HG03066 (cell line): ENCODE measurements around the gene LARP1B.
"Not testable (repeated sequence)": the region's sequence is repeated elsewhere in the genome, so short reads cannot be mapped to it uniquely, and the experiment has no call there.

Source experiments
- ATAC-seq: cut with Tn5 transposase; IDR thresholded peaks from one replicate; pipeline ENCODE4 v1.9.1; 2021; ENCODE audit warnings: low read depth; ENCODE audit not compliant: unreplicated experiment

Gene LARP1B

GRCh38 chr4:128134925-128135324 is 73.8 kb downstream of the LARP1B start:
- no peak for ATAC-seq

DNA sequence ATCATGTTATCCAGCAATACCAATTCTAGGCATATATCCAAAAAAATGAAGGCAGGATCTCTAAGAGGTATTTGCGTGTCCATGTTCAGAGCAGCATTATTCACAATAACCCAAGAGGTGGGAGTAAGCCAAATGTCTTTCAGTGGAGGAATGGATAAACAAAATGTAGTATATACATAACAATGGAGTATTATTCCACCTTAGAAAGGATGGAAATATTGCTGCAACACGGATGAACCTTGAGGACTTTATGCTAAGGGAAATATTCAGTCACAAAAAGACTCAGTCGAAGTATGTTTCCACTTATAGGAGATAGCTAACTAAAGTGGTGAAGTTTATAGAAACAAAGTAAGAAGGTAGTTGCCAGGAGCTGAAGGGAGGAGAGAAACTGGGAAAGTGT is 74.3 kb downstream of the LARP1B start:
- ATAC-seq, result no peak

- ATAC-seq, result no peak
Measured at GRCh38 chr4:128141866-128142265, 80.8 kb downstream of the LARP1B start.

- no peak for ATAC-seq
Measured at GRCh38 chr4:128145727-128146126, 84.6 kb downstream of the LARP1B start.

- ATAC-seq, result no peak
Measured at GRCh38 chr4:128153800-128154199, 92.7 kb downstream of the LARP1B start.

DNA sequence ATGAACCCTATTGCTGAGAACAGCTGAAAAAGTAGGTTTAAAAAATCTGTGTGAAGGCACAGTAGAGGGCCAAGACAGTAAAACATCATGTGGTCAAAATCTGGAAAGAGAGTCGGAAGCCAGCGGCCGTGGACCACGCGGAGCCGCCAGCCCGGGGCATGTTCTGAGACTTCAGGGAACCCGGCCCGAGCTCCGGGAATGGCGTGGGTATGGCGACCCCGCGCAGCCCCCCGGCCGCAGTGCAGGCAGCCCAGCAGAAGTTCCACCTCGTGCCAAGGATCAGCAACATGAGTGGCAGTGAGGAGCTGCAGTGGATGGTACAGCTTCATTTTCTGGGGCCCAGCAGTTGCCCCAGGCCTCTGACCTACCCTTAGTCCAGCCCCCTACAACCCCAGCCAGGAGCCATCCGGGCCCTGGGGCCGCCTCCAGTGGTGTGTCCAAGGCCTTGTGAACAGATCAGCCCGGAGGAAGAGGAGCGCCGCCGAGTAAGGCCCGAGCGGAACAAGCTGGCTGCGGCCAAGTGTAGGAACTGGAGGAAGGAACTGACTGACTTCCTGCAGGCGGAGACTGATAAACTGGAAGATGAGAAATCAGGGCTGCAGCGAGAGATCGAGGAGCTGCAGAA is 94.2 kb downstream of the LARP1B start:
- ATAC-seq, result no peak

GRCh38 chr4:128155874-128156456 is 94.9 kb downstream of the LARP1B start:
- no peak for ATAC-seq

DNA sequence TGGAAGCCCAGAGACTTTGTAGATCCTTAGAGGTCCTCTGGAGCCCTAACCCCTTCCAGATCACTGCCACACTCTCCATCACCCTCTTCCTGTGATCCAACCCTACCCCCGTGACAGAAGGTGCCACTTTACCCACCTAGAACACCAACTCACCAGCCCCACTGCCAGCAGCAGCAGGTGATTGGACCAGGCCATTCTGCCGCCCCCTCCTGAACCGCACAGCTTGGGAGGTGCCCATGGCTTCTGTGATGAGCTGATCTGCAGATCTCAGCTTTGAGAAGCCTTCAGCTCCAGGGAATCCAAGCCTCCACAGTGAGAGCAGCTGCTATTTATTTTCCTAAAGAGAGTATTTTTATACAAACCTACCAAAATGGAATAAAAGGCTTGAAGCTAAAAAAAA is 95.4 kb downstream of the LARP1B start:
- ATAC-seq, result not testable (repeated sequence)

GRCh38 chr4:128158894-128159293 is 97.8 kb downstream of the LARP1B start:
- ATAC-seq, result no peak

DNA sequence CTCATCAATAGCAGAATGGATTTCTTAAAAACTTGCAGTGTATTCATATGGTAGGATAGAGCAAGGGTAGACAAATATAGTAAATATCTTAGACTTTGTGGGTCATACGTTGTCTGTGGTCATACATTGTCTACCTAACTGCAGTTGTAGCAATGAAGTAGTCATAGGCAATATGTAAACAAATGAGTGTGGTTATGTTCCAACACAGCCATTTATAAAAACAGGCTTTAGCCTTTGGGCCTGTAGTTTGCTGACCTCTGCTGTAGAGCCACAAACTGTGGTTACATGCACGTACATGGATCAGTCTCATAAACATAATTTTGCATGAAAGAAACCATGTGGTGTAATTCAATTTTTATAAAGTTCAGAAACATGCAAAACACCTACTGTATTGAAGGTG is 98.9 kb downstream of the LARP1B start:
- no peak for ATAC-seq

GRCh38 chr4:128161138-128161537 is 100.0 kb downstream of the LARP1B start:
- ATAC-seq, result no peak

- no peak for ATAC-seq
Measured at GRCh38 chr4:128162434-128162833, 101.3 kb downstream of the LARP1B start.

- no peak for ATAC-seq
Measured at GRCh38 chr4:128163177-128164117, 102.3 kb downstream of the LARP1B start.

DNA sequence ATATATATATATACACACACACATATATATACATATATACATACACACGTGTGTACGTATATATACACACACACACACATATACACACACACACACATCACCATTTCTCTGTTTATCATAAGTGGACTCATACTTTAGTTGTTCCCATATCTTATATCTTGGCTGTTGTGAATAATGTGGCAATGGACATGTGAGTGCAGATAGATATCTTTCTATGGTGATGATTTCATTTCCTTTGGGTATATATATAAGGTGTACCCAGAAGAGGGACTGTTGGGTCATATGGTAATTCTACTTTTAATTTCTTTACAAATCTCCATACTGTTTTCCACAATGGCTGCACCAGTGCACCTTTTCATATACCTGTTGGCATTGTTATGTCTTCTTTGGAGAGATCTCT is 105.9 kb downstream of the LARP1B start:
- no peak for ATAC-seq

DNA sequence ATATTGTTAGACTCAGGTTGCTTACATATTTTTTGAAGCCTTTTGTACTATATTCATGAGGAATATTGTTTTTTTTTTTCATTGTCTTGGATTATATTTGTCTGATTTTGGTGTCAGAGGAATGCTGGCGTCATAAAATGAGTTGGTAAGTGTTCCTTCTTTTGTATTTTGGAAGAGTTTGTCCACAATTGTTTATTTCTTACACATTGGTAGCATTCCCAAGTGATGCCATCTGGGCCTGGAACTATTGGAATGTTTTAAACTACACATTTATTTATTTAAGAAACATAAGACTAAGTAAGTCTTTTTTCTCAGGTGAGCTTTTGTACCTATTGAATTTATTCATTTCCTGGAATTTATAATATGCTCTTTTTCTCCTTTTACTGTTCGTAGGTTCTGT is 107.6 kb downstream of the LARP1B start:
- ATAC-seq, result no peak

GRCh38 chr4:128169245-128169644 is 108.1 kb downstream of the LARP1B start:
- ATAC-seq, result no peak

DNA sequence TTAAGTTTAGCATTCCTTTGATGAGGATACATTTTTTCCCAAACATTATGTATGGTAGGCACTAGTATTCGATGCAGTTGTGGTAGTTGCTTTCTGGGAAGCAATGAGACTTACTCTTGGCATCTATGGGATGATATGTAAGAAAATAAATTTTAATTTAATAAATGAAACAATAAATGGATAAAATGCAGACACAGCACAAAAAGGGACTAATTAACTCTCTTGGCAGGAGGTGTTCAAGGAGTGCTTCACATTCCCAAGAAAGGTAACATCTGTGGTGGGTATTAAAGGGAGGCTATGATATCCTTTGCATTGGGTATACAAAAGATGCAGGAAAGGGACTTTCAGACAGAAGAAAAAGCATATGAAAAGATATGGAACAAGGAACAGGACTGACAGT is 115.5 kb downstream of the LARP1B start:
- no peak for ATAC-seq

GRCh38 chr4:128177498-128177897 is 116.4 kb downstream of the LARP1B start:
- ATAC-seq, result no peak

DNA sequence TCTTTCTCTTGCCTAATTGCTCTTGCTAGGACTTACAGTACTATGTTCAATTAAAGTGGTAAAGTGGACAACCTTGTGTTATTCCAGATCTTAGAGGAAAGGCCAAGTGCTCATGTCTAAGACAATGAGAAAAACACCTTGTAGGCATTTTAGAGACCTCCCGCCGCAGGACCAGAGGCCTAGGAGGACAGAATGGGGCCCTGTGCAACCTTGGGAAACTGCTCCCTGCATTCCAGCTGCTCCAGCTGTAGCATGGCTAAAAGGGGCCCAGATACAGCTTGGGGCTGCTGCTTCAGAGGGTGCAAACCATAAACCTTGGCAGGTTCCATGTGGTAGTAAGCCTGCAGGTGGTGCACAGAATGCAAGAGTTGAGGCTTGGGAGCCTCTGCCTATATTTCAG is 125.5 kb downstream of the LARP1B start:
- no peak for ATAC-seq

- peak; percentile 97 for ATAC-seq
Measured at GRCh38 chr4:128191115-128191781, 130.1 kb downstream of the LARP1B start.
